GM12872 (cell line): ENCODE data around the gene TLCD3A.

ENCODE experiments used
- TF ChIP-seq, protein P1 (sequence below): IDR thresholded peaks from 3 replicates; pipeline ENCODE4 v1.5.1; 2011; ENCODE audit warnings: low read depth, mild to moderate bottlenecking, low read length, moderate library complexity; ENCODE audit not compliant: insufficient read depth

The TLCD3A gene

DNA sequence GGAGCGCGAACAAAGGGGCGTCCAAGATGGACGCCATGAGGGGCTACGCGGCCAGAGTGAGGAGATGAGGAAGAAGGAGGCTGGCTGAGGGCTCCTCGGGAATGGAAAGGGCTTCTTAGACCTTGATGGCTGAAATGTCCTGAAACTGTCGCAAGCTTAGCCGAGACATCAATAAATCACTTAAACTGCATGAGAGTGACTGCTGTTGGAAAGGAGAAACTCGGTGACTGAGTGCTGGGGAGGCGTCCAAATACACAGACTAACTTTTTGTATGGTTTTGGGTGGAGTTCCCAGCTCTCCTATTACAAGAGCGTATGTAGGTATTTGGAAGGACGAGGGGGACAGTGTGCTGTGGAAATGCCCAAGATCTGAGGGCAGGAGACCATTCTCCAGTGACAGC, 21.0 kb downstream of the TLCD3A start:
- TF ChIP-seq, protein P1, sequence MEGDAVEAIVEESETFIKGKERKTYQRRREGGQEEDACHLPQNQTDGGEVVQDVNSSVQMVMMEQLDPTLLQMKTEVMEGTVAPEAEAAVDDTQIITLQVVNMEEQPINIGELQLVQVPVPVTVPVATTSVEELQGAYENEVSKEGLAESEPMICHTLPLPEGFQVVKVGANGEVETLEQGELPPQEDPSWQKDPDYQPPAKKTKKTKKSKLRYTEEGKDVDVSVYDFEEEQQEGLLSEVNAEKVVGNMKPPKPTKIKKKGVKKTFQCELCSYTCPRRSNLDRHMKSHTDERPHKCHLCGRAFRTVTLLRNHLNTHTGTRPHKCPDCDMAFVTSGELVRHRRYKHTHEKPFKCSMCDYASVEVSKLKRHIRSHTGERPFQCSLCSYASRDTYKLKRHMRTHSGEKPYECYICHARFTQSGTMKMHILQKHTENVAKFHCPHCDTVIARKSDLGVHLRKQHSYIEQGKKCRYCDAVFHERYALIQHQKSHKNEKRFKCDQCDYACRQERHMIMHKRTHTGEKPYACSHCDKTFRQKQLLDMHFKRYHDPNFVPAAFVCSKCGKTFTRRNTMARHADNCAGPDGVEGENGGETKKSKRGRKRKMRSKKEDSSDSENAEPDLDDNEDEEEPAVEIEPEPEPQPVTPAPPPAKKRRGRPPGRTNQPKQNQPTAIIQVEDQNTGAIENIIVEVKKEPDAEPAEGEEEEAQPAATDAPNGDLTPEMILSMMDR: no peak

DNA sequence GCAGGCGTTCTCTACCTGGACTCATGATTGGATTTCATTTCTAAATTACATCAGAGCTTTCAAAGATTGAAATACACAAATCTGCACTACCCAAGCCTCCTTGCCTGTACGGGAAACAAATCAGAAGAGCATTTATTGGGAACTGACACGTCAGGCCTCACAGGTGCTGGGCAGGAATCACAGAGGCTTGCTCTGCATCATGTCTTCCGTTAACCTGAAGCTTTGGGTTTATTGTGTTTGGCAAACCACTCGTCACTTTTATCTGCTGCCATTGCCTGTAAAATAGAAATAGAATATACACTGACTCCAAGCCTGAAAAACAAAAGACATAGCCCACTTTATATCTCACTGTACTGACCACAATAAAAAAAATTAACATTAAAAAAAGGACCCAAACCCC, 27.6 kb downstream of the TLCD3A start:
- TF ChIP-seq, protein P1: no peak

DNA sequence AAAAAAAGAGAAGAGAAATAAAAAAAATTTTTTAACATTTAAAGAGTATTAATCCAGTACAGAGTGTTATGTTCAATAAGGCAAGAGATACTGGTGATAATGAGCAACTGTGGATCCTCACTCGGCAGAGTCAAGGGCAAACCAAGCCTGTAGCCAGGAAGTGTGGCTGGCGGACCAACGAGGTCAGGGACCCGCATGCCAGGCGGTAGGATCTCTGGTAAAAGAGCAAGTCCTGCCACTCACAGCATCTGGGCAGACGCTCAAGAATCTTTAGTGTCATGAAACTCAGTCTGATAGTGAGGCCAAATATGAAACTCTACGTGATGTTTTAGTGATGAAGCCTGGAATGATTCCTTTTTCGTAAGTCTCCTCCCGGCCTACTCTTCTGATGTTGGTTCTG, 28.0 kb downstream of the TLCD3A start:
- TF ChIP-seq, protein P1: no peak

DNA sequence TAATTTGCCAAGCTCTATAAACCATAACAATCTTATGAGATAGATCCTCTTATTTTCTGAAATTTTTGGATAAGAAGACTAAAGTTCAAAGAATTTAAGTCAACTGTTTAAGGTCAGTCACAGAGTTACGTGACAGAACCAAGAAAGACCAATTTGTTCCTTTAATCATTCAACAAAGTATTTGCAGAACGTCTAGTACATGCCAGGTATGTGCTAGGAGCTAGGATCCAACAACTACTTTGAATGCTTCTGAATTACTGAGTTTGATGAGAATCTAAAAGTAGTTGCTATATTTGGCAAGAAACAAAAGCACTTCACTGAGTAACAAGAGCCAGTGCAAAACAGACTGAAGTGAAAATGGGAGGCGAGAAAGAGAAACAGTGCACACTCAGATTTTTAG, 34.7 kb downstream of the TLCD3A start:
- TF ChIP-seq, protein P1: no peak

DNA sequence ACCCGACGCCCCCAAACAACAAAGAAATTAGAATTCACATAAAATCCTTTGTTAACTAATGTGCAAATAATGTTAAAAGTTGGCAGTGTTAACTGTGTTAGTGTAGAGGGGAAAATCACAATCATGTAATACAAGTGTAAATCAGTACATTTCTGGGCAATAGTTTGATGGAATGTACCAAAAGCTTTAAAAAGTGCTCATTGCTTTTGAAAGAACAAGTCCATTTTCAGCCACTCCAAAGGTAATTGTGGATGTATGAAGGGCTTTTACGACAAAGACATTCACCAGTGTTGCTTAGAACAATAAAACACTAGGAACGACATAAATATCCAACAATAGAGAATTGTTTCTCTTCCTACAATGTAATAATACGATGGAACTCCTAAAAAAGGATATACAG, 40.6 kb downstream of the TLCD3A start:
- TF ChIP-seq, protein P1: no peak

DNA sequence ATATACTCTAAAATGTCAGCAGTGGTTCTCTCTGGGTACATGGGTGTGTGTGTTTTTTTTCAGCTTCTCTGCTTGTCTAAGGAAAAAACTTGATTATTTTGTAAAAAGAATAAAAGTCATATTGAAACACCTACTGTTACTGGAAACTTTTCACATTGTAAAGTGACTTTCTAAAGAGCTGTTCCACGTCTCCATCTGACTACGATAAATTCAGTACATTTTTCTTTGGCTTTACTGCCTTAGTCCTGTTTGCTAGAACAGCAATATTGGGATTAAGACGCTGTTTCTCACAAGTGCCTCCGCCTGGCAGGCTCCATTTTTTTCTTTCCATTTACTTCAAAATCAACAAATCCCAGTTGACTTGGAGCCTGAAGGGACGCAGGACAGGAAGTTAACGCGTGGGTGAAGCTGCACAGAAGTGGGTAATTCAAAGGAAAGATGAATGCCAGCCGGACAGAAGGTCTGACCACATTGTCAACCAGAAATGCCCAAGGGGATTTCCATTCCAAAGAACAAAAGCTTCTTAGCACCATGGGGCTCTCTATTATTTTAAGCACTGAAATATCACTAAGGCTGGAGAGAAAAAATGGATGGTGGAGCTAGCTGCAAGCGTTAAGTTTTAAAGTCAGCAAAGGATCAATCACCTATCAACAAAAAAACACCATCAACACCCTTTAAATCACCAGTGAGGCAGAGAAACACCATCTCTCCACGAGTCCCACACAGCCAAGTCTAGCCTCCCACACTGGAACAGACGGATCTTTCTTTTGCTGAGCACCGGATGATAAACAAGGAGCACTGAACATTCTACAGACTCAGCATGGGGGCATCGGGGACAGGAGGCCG, 41.3 kb downstream of the TLCD3A start:
- TF ChIP-seq, protein P1: no peak

DNA sequence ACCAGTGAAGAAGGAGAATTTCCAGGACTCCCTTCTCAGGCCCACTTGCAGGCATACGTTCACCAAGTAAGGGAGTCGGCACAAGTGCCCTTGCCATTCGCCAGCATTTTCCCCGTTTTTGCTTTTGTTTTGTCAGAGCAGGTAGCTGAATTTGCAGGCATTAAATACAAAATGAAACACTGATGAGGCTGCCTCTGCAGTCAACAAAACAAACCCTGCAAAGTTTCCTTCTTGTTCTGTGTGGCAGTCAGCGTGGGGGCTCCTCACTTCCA, 41.9 kb downstream of the TLCD3A start:
- TF ChIP-seq, protein P1: no peak
